Measurements from ENCODE around the gene SCN2B. TPM values are rescaled to one million over a fixed set of nuclear protein-coding genes. Genes with fewer than 3 reads are reported as not detected.

SCN2B gene
- total RNA-seq, 1 donor from 2014 or later = 5.8 TPM

DNA sequence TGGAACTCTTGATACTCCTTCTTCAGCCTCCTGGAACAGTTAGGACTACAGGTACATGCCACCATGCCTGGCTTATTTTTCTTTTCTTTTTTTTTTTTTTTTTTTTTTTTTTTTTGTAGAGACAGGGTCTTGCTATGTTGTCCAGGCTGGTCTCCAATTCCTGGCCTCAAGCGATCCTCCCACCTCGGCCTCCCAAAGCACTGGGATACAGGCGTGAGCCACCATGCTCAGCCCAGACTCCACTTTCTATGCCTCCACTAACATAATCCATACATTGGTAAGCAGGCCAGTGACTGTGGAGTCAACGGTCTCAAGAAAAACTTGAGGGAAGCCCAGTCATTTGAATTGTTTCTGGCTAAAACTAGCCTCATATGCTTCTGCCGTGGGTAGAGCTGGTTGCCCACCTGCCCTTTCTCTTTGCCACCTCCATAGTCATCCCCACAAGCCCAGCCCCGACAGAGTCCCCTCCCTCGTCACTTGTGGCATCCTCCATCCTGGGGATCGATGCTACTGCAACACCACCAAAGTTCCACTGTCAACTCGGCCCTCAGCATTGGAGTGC, 2.4 kb downstream of the SCN2B start:
- DNase-seq = no peak

DNA sequence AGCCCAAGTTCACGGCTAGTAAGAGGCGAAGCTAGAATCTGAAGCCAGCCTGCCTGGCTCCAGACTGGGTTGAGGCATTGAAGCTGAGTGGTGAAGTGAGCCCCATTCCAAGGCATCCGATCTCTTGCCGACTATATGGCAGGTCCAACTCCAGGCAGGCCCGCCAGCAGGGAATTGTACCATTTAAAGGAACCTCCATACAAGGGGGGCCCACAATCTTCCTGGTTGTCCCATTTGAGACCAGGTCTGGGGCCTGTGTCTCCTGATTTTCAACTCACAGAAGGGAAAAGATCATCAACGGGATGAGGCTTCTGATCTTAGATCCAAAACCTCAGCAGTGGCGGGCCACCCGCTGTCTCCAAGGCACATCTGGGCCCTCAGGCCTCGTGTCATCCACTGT, 4.1 kb downstream of the SCN2B start:
- no peak for DNase-seq

DNA sequence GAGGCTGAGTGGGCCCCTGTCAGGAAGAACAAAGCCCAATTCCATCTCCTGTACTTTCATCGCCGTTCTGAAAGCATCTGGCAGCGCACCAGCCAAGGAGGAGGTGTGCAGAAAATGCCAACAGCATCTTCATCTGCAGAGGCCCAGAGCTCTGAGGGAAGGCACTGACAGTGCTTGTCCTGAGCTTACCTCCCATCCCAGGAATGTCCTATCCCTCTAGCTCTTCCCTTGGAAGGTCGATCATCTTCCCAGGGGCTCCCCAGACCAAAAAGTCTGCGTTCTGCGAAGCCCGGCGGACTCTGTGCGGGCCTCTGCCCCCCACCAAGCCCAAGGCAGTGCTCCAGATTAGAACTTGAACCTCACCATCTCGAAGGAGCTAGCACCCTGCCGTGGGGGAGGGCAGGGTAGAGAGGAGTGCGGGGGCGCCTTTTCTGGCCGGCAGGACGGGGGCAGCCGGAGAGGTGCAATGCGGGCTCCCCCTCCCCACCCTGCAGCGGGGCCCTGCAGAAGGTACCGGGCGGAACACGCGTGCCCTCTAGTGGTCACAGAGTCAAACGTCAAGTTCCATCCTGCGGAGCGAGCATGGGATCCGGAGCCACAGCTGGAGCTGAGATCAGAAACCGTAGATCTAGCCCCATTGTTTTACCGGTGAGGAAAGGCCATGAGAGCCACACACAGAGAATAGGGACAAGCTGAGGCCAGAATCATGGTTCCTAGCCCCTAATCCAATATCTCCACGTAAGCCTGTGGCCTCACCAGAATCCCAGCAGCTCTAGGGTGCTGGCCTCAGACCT, 5.0 kb downstream of the SCN2B start:
- DNase-seq = peak; percentile 75

DNA sequence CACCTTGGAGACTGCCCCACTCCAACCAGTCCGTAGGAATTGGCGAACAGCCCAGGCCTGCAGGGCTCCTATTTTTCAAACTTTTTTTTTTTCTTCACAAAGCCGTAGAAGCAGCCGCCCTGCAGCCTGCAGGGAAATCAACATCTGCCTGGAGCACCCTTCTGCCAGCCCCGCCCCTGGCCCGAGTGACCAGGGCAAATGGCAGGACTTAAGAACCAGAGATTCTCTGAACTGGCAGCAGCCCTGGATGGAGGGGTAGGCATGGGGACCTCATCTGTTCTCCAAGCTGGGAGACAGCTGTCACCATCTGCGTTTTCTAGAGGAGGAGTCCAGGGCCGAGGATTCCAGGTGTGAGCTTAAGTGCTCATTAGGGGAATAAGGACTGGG, 5.6 kb downstream of the SCN2B start:
- DNase-seq = no peak

DNA sequence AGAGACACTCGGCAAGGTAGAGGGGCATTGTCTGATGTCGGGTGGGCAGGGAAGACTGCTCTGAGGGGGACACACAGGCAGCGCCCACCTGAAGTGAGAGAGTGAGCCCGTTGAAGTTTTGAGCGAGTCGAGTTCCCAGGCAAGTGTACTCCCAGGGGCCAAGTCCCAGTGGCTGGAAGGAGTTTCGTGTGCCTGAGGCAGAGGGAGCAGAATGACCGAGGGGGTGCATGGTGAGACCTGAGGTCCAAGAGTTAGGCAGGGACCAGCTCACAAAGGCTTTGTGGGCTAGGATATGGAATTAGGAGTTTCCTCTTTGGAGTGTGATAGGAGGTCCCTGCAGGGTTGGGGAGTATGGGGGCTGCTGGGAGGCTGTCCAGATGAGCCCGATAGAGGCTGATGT, 6.2 kb downstream of the SCN2B start:
- no peak for DNase-seq

DNA sequence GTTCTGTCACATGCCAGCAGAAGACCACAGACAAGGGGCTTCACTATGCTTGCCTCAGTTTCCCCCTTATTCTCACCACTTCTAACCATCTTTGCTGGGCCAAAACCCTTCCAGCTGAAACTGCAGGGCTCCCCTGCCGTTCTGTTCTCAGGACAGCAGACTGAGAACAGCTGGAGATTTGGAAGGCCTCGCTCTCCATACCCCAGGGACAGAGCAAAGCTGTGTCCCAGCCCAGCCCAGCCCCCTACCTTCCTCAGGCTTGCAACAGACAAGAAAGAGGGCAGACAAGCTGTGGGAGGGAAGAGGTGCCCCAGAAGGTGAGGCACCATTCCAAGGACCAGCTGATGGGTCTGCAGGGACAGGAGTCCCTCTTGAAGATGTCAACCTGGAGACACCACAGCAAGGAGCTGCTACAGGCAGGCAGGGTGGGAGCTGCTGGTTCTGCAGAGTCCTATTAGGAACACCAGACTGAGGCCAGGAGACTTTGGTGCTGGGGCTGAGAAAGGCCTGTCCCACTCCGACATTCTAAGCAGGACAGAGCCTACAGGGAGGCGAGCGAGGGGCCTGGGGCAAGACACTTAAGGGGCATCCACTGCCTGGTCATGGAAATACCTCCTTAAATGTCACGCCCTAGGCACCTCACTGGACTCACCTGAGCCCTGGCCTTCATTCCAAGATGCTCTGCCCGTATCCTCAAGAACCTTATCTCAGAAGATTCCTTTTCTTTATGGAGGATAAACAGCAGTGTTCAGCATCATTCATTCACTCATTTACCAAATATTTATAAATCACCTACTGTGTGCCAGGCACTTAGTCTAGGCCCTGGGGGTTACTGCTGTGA, 6.9 kb downstream of the SCN2B start:
- DNase-seq = no peak

DNA sequence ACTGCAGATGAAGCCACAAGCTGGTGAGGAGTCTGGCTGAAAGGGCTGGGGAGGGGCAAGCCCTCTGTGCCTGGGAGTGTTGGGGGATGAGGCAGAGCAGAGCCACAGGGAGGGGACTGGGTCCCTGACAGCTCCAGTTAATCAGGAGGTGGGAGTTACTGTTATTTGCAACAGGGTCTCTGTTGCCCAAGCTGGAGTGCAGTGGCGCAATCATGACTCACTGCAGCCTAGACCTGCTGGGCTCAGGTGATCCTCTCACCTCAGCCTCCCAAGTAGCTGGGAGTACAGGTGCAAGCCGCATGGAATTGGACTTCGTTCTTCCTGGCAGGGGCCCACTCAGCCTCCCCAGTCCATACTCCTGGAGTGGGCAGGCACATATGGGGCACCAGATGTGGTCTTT, 7.7 kb downstream of the SCN2B start:
- no peak for DNase-seq

DNA sequence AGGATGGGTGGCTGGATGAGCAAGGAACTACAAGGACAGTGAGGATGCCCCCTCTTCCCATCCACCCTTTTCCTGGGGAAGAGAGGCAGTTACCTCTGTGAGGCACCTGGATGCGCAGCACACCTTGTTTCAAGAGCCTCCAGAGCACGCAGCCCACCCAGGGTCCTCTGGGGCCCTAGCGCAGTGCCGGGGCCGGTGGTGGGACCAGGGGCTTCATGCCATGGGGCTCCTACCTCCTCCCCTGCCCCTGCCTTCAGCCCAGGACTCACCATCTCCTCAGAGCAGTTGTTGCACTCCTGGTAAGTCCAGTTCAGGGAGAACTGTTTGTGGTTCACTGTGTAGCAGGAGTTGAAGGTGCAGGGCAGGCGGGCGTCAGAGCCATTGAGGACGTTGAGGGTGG, 8.1 kb downstream of the SCN2B start:
- no peak for DNase-seq

DNA sequence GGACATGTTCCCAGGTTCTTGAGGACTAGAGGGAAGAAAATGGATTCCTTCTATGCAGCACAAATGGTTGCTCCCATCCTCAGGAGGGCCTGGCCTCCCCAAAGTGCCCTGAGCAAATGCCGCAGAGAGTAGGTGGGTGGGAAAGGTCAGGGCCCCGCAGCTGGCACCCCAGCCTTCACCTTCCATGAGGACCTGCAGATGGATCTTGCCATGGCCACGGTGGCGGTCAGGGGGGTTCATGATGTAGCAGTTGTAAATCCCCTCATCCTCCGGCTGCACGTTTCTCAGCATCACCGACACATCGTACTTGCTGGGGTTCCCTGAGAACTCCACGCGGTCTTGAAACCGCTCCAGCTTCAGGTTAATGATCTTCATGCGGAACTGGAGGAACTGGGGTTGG, 8.5 kb downstream of the SCN2B start:
- no peak for DNase-seq

DNA sequence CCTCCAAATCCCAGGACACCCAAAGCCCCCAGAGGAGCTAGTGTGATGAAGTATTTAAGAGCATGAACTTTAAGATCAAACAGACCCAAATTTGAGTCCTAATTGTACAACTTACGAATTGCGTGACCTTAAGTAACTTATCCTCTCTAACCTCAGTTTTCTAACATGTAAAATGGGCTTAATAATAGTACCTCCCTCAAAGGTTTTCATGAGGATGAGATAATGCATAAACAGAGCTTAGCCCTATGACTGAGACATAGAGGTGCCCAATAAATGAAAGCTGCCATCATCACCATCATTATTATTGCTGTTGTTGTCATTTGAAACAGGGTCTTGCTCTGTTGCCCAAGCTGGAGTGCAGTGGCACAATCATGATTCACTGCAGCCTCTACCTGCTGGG, 9.2 kb downstream of the SCN2B start:
- no peak for DNase-seq

DNA sequence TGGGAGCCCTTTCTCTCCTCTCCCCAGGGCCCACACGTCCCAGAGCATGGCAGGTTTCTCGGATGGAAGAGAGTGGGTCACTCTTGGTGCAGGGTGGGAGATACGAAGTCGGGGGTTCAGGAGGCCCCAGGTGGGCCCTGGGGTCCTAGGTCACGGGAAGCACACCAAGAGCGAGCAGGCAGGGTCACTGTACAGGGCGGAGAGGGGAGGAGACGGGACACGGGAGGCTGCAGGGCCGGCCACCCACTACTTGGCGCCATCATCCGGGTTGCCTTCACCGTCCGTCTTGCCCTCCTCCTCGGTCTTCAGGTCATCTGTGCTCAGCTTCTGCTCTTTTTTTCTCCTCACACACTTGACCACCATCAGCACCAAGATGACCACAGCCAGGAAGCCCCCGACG, 9.8 kb downstream of the SCN2B start:
- no peak for DNase-seq

DNA sequence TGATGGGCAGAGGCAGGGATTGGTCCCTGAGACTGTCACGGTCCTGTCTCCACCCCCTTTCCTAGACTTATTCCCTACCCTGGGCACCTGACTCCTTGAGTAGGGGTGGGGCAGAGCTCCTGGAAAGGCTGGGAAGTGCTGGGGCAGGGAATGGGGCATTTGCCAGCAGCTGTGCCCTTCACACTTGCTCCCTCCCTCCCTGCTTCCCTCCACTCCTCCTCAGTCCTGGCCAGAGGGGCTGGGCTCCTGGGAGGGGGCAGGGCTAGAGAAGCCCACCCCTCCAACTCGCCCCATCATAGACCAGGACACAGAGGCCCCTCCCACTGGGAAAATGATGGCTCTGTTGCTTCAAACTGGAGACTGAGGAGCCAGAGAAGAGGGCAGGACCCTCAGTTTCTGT, 11.6 kb downstream of the SCN2B start:
- no peak for DNase-seq

DNA sequence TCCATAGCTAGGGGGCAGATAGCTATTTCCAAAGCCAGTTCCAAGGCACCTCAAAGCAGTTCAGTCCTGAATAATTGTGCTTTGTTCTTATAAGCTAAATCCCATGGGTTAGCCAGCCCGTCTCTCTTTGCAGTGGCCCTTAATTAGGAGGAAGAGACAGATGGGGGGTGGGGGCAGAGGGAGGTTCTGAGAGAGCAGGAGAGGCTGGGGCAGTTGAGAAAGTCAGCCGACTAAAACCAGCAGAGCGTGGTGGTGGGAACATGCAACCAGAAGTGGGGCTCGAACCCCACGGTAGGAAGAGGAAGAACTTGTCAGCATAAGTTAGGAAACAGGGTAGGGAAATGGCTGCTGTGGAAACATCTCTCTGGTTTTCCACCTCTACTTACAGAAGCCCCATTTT, 12.9 kb downstream of the SCN2B start:
- no peak for DNase-seq

DNA sequence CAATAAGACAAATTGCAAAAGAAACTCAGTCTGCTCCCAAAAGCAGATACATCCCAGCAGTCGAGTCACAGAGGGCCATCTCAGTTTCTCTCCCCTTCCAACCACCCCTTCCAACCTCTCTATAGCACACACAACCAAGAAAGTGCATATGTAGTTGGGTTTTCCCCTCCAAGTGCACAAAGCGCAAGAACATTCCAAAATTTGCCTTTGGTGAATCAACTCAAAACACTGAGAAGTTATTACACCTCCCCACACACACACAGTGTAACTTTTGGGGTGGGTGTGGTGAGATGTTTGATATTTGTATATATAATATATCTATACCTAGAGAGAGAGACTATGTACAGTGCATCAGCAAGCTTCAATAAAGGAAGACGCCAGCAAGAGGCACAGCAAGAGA, 13.6 kb downstream of the SCN2B start:
- no peak for DNase-seq

DNA sequence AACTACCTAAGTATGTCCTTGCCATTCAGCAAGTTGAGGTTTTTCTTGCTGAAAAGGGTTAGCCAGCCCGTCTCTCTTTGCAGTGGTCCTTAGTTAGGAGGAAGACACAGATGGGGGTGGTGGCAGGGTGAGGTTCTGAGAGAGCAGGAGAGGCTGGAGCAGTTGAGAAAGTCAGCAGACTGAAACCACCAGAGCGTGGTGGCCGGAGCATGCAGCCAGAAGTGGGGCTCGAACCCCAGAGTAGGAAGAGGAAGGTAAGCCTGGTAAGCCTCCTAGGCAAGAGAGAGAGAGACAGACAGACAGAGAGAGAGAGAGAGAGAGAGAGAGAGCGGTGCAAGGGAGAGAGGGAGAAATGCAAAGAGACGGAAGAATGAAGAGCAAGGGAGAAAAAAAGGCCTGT, 14.7 kb downstream of the SCN2B start:
- DNase-seq = no peak

DNA sequence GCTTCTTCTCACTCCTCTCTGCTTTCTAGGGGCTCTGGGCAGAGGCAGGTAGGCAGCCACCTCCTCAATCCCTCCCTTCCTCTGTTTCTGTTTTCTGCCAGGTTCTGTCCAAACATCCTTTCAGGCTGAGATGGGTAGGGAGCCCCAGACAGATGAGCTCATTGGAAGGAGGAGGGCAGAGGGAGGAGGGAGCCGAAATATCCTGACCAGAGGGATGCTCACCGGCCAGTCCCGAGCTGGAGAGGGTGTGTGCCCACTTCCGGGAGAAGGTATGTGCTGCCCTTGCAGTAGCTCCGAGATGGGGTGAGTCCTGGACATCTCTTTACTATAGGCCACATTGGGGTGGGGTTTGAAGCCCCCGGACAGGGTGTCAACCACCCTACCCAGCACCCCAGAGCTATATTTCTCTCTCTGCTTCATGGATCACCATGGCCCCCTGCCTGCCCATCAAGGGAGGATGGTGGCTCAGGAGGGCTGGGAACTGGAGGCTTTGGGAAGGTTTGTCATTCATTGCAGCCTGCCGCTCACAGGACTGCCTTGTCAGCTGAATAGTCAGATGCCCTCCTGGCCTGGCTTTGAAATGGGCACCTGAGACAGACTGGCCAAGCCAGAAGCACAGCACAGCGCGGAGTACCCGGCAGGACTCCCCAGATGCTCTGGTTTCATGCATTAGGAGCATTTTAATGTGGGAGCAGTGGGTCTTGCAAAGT, 19.1 kb downstream of the SCN2B start:
- DNase-seq = no peak

DNA sequence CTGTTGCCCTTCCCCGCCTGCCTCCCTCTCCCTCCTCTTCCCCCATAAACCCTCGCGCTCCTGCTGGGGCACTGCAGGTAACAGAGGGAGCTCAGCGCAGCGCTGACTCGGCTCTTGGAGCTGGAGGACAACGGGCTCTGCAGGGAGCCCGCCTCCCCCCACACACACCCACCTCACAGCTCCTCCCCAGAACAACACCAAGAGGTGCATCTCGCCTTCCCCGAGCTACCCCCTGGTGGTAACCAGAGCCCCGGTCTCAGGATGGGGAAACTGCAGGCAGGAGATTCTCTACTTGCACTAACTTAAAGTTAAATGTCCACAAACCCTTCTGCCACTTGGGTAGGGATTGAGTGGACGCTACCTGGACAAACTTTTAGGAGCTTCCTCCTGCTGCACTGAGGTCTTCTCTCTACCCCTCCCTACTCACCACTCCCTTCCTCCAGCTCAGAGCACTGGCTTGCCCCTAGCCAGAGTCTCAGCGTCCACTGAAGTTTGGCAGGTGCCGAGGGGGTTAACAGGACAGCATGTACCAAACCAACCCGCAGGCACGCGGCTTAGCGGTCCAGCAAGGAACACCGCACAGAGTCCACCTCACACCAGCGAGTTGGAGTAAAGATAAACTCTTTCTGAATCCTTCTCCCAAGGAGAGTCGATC, 19.8 kb downstream of the SCN2B start:
- no peak for DNase-seq

DNA sequence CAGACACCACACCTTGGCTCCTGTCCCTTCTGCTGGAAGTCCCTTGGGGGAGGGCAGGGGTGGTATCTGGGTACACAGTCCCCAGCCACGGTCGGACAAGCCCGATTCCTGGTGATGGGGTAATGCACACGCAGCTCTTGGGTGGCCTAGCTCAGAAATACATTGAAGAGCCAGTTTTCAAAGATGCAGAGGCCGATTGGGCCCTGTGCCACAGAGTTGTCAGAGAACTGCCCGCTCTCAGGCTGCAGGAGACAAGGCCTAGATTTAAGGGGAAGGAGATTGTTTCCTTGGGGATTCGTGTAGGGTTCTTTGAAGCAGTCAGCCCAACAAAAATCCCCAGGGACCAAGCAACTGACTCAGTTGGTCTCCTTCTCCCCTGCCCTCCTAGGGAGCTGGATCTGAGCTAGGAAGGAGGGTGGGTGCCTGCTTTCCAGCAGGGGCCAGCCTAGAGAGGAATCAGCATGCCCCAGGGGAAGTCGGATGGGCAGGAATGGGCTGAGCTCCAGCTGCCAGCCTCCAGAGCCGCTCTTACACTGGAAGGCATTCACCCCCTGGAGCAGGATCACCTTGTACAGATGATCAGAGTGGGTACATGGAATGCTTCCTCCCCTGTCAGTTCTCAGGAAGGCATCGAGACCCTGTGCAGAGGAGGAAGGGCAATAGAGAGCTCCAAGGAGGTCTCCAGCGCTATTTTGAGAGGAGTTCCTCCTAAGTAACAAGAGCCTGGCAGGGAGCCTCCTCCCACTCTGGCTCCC, 20.5 kb downstream of the SCN2B start:
- DNase-seq = no peak

DNA sequence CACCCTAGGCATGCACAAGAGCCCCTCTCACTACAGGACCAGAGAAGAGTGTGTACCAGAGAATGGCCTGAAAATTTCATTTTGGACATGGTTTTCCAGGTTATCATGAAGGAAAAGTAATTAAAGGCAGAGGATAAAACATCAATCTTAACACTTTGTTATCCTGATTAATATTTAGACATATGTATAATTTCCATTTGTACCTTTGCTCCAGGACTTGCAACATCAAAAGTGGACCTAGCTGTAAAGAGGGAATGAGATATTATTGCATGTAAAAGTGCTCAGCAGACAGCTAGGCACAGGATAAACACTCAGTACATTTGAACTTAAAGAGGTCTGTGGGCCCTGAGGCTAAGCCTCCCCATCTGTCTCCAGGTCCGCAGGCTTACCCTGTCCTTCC, 21.8 kb downstream of the SCN2B start:
- DNase-seq = no peak

DNA sequence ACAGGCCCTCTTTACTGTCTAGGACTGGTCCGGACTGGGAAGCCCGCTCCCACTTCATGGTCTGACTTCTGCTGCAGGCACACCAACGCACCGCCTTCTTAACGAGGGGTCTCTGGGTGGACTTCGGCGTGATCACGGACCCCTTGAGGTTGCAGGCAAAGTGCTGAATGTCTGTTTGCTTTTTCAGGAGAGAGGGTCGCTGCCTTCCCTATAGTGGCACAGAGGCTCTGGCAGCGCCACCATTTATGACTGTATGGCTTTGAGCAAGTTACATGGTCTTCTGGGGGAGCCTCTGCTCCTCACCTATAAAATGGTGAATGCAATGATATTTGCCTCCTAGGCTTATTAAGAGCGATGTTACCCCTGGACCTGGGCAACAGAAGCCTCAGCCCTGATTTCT, 22.5 kb downstream of the SCN2B start:
- DNase-seq = no peak

DNA sequence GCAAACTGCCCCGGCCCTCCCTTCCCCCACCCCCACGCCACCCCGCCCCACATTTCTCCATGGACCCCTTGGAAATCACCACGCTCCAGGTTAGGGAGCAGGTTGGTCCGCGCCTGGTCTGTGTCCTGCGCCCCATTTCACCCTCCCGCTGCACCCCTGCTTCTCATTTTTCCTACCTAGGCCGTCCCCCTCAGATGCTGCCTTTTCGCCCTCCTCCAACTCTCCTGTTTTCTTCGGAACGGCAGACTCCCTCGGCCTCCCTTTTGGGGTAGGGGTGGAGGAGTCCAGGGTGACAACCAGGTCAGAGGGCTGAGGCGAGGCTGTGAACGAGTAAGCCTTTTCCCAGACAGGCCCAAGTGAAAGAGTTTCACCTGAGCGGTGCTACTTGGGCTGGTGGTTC, 22.9 kb downstream of the SCN2B start:
- DNase-seq = no peak
